Right ventricle myocardium inferior (tissue), 1 donor: Measurements from ENCODE around the gene CASS4. TPM values are rescaled to one million over a fixed set of nuclear protein-coding genes. Genes with fewer than 3 reads are reported as not detected.
A peak's percentile ranks its signal among the peaks of the same experiment; 100 is the strongest.

ENCODE experiments used
- ATAC-seq: fragments of 200-7000 bp; cut with Tn5 transposase; one replicate; pipeline ENCODE4 v1.9.1; 2020; ENCODE audit warnings: mild to moderate bottlenecking, moderate library complexity
- DNase-seq: peaks from one replicate; pipeline ENCODE4 v3.0.0; 2021; ENCODE audit errors: missing footprints
- intact Hi-C: fragments of 100-400 bp; cut with DNase I; formaldehyde crosslinking; loops from one replicate; pipeline ENCODE4 v1.11.0; 2022
- total RNA-seq: library from RNA; stranded (reverse); fragmentation: NEBNext Ultra II Directional; extraction: Animal tissue kit (Norgen Biotek cat#: 25700); gene quantifications from one replicate; pipeline ENCODE4 v1.2.1, GENCODE V29; 2021
- donor health status: DM: no; HTN: yes; CAD: no; lungs with severe emphysema.

Gene CASS4
- total RNA-seq, 1 donor from 2014 or later = 0.41 TPM

- no peak for ATAC-seq
- DNase-seq = no peak
- intact Hi-C loops = loop anchor here (5.0 kb wide), 1 partner anchor 54 kb away; the partner anchor contains the start of gene CASS4
These were observed 53.9 kb downstream of the CASS4 start for GRCh38 chr20:56465997-56466396.

DNA sequence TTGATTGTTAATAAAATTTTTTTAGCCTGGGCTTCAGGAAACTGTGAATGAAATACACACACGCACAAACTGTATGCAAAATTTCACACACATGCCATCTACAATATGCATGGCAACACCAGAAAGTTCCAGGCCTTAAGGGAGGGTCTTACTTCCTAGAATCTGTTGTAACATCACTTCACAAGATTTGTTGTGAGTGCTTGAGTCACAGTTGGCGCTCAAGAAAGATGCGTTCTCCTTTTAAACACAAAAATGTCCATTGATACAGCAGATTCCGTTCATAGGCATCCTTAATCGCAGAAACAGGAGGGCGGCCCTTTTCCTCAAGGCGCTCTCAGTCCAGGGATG, 55.9 kb downstream of the CASS4 start:
- DNase-seq (no peak), ATAC-seq (peak; percentile 2)
- intact Hi-C loops = loop anchor here (1.0 to 5.0 kb wide), 2 partner anchors 56 to 76 kb away; partner anchors contain the start of genes AURKA, CASS4 and CSTF1

- DNase-seq = peak; percentile 96
- intact Hi-C loops = loop anchor here (1.0 to 5.0 kb wide), 2 partner anchors 56 to 76 kb away; partner anchors contain the start of genes AURKA, CASS4 and CSTF1
- peak; percentile 99 for ATAC-seq
These were observed 56.4 kb downstream of the CASS4 start, which contains the start of gene RTF2 for GRCh38 chr20:56468316-56469076. TSS of gene RTF2 (plus strand) at chr20:56468627. CDS start at chr20:56468698, 71 bp downstream.

GRCh38 chr20:56469077-56469449, 57.0 kb downstream of the CASS4 start:
- intact Hi-C loops = loop anchor here (5.0 kb wide), 1 partner anchor 57 kb away; the partner anchor contains the start of gene CASS4
- ATAC-seq (no peak), DNase-seq (no peak)

DNA sequence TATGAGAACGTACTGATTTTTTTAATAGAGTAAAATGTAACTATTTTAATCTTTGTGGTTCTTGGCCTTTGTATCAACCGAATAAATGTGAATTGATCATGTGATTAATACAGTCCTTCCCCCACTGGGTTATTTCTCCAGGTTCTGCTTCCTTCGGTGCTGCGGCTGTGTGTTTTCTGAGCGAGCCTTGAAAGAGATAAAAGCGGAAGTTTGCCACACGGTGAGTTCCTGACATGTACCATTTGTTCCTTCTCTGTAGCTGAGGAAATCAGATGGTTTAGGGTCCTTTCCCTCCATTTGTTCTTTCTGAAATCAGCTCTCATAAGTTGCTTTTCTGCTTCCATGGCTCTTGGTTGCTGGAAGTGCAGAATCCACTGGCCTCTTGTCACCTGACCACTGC, 71.9 kb downstream of the CASS4 start:
- no peak for ATAC-seq
- intact Hi-C loops = no loop called here

DNA sequence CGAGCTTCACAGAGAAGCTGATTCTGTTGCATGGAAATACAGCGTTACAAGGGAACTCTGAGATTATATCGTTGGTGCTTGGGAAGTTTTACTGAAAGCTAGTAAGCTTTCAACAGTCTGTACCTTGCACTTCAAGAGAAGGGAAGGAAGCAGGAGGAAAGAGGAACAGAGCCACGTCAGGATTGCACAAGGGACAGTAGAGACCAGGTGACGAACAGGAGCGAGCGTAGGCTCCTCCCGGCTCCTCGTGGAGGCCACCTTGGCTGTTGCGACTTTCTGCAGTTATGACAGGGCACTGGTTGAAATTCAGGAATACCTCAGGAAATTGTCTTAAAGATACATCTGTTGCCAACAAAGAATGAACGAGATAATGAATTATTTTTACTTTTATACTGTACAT, 75.2 kb downstream of the CASS4 start:
- DNase-seq (peak; percentile 77), ATAC-seq (no peak)
- intact Hi-C loops = no loop called here

More for the DNA sequence above, 71.9 kb downstream of the CASS4 start:
- DNase-seq = no peak

DNA sequence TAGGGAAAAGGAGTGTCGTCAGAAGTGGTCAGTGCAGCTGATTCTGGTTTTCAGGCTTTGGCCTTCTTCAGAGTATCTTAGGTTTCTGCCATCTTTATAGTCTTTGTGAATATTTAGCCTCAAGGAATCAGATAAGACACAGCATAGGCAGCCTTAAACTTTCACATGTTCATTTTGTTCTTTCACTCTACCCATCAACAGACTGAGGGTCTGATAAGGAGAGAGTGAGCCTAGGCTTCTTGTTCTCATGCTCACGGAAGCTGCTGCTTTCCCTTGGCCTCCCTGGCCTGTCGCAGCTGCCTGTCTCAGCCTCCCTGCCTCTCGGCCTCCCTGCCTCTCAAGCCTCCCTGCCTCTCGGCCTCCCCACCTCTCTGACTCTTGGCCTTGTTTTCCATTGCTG, 76.5 kb downstream of the CASS4 start:
- DNase-seq (no peak), ATAC-seq (no peak)
- intact Hi-C loops = no loop called here

DNA sequence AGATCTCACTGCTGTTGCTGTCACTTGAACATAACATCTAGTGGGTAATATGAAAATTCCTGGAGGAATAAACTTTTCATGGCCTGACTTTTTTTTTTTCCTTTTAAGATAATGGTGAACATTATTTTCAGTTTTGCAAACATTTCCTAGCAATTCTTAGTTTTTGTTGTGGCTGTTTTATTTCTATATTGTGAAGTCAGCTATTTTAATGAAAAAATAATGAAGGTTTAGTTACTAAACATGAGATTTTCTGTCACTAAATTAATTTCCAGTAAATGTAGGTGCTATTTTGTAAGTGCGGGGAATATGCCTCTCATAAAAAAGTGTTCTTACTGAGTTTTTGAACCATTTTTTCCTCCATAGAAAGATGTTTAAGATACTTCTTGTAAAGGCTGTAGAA, 89.1 kb downstream of the CASS4 start:
- ATAC-seq (no peak), DNase-seq (no peak)
- intact Hi-C loops = no loop called here

DNA sequence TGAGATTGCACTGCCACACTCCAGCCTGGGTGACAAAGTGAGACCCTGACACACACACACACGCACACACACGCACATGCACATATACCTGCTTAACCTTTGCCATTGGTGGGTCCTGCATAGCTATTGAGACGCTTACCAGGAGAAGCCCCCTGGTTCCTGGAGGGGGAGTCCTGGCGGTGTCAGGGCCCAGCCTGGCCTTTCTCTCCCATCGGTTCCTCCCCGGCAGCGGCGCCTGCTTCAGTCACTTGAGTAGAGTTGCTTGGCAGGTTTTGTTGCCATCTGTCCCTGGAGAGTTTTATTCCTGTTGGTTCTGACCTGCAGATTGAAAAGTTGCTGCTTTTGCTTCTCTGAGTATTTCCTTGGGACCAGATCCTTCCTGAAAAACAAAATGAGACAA, 91.9 kb downstream of the CASS4 start:
- no peak for DNase-seq
- no peak for ATAC-seq
- intact Hi-C loops = no loop called here

GRCh38 chr20:56504373-56505005, 92.4 kb downstream of the CASS4 start:
- ATAC-seq = no peak
- intact Hi-C loops = no loop called here
- DNase-seq = no peak

GRCh38 chr20:56506103-56506502, 94.0 kb downstream of the CASS4 start:
- no peak for DNase-seq
- intact Hi-C loops = no loop called here
- ATAC-seq = no peak

Other genes with a start within 250 kb of the CASS4 start
- gene MC3R, start 163.5 kb upstream of the CASS4 start, total RNA-seq = not detected
- 60.3 TPM for gene FAM210B, start 53.3 kb upstream of the CASS4 start, total RNA-seq
- gene AURKA, start 20.0 kb upstream of the CASS4 start, total RNA-seq = 8.4 TPM
- gene CSTF1, start 19.6 kb upstream of the CASS4 start, total RNA-seq = 18.6 TPM
- 87.1 TPM for gene RTF2, start 56.4 kb downstream of the CASS4 start, total RNA-seq
- not detected for gene FAM209A, start 112.5 kb downstream of the CASS4 start, total RNA-seq
- not detected for gene FAM209B, start 121.0 kb downstream of the CASS4 start, total RNA-seq
- 0.22 TPM for gene TFAP2C, start 217.0 kb downstream of the CASS4 start, total RNA-seq